NB4 (cell line): ENCODE measurements around the gene RERE.
"Not testable (repeated sequence)": the region's sequence is repeated elsewhere in the genome, so short reads cannot be mapped to it uniquely, and the experiment has no call there.

Experiments
- DNase-seq: peaks from one replicate; pipeline ENCODE4 v3.0.0; 2010; ENCODE audit warnings: low read depth
- H3K4me3 ChIP-seq: one replicate; pipeline ENCODE4 v1.5.1; 2011; ENCODE audit warnings: mild to moderate bottlenecking, low read depth, low read length, moderate library complexity
- MAX ChIP-seq: IDR thresholded peaks from 2 replicates; pipeline ENCODE4 v1.6.1; 2011; ENCODE audit warnings: low read depth, low read length
- MYC ChIP-seq: IDR thresholded peaks from 2 replicates; pipeline ENCODE4 v1.6.1; 2011; ENCODE audit warnings: low read depth, low read length
- POLR2A ChIP-seq: IDR thresholded peaks from 2 replicates; pipeline ENCODE4 v1.6.1; 2011; ENCODE audit warnings: mild to moderate bottlenecking; ENCODE audit not compliant: insufficient read length; ENCODE audit errors: extremely low read depth
- TF ChIP-seq, protein P1 (sequence below): IDR thresholded peaks from one replicate; pipeline ENCODE4 v1.5.1; 2012; ENCODE audit warnings: low read depth, low read length

RERE gene

GRCh38 chr1:8447616-8448150 is 369.8 kb downstream of the RERE start:
- TF ChIP-seq, protein P1, sequence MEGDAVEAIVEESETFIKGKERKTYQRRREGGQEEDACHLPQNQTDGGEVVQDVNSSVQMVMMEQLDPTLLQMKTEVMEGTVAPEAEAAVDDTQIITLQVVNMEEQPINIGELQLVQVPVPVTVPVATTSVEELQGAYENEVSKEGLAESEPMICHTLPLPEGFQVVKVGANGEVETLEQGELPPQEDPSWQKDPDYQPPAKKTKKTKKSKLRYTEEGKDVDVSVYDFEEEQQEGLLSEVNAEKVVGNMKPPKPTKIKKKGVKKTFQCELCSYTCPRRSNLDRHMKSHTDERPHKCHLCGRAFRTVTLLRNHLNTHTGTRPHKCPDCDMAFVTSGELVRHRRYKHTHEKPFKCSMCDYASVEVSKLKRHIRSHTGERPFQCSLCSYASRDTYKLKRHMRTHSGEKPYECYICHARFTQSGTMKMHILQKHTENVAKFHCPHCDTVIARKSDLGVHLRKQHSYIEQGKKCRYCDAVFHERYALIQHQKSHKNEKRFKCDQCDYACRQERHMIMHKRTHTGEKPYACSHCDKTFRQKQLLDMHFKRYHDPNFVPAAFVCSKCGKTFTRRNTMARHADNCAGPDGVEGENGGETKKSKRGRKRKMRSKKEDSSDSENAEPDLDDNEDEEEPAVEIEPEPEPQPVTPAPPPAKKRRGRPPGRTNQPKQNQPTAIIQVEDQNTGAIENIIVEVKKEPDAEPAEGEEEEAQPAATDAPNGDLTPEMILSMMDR: no peak
- TF ChIP-seq MYC (no peak), POLR2A (no peak), MAX (no peak)
- no peak overlapping the region for H3K4me3 ChIP-seq
- no peak for DNase-seq

DNA sequence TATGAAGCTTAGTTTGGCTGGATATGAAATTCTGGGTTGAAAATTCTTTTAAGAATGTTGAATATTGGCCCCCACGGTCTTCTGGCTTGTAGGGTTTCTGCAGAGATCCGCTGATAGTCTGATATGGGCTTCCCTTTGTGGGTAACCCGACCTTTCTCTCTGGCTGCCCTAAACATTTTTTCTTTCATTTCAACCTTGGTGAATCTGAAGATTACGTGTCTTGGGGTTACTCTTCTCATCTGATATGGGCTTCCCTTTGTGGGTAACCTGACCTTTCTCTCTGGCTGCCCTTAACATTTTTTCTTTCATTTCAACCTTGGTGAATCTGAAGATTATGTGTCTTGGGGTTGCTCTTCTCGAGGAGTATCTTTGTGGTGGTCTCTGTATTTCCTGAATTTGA is 371.3 kb downstream of the RERE start:
- not testable (repeated sequence) for H3K4me3 ChIP-seq, DNase-seq

DNA sequence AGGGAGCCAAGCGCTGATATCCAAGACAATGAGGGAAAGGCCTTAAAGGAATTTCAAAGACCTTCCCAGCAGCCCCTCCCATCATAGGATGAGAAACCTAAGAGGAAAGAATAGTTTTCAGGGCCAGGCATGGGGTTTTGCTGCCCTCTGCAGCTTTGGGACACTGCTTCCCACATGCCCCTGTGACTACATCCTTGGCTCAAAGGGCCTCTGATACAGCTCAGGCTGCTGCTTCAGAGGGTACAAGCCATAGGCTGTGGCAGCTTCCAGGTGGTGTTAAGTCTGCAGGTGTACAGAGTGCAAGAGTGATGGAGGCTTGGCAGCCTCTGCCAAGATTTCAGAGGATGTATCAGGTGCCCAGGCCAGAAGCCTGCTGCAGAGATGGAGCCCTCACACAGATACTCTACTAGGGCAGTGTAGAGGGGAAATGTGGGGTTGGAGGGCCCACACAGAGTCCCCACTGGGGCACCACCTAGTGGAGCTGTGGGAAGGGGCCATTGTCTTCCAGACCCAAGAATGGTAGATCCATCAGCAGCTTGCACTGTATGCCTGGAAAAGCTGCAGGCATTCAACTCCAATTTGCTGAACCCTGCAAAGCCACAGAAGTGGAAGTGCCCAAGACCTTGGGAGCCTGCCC is 373.8 kb downstream of the RERE start:
- no peak for DNase-seq
- H3K4me3 ChIP-seq: no peak overlapping the region
- TF ChIP-seq, protein P1: peak; percentile 25
- TF ChIP-seq POLR2A: no peak
- no peak for TF ChIP-seq MYC

- TF ChIP-seq MAX (no peak), MYC (no peak), POLR2A (no peak)
- TF ChIP-seq, protein P1: no peak
- DNase-seq: no peak
- no peak overlapping the region for H3K4me3 ChIP-seq
Measured at GRCh38 chr1:8441426-8441825, 376.0 kb downstream of the RERE start.

DNA sequence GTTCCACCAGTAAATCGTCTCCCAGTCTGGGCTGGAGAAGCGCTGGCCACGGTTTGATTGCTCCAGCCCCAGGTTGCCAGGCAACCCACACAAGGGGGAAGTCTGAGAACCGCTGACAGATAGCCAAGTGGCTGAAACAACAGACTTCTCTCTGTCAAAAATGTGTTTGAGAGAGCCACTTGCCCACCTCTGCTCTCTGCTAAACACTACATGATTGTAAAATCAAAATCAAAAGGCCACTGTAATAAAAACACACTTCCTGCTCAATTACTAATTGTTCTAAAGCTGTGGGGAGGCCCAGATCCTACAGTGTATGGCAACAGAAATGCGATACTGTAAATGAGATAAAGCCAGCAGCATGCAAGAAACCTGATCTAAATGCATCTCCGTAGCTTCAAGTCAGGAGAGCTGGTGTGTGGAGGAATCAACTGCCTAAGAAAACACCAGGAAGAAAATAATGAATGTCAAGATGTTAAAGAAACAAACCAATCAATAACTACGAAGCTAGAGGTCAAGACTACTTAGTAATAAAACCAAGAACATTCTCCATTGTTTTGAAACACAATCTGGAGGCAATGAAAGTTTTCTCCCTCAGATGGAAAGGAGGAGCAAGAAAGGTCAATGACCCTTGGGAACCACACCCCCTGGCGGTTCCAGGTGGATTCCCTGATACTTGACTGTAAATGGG is 378.3 kb downstream of the RERE start:
- TF ChIP-seq MAX: 0 out of 2 replicates have a peak, but pooled peaks have one; percentile 27
- TF ChIP-seq, protein P1: no peak
- peak; percentile 77 for DNase-seq
- H3K4me3 ChIP-seq: no peak overlapping the region

DNA sequence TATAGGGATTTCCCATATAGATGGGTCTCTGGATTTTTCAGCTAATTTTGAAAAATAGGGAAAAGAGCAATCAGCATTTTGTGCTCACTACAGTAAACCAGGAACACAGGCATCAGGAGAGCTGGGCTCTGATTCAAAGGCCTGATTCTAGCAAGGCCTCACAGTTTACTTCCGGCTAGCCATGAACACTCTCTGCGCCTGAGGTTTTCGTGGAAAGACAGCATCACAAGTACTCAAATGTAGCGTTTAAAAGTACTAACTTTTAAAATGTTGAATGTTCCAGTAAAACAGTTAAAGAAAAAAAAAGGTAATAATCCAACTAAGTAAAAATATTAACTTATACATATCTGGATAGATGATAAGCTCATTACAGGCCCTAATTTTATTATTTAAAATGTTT is 379.0 kb downstream of the RERE start:
- no peak for DNase-seq
- TF ChIP-seq POLR2A (no peak), MAX (no peak), MYC (no peak)
- TF ChIP-seq, protein P1: no peak
- H3K4me3 ChIP-seq: no peak overlapping the region
